ENCODE data around the gene TMEM125. TPM values are rescaled to one million over a fixed set of nuclear protein-coding genes. Genes with fewer than 3 reads are reported as not detected.

TMEM125 gene
- total RNA-seq, 1 donor = not detected

GRCh38 chr1:43304314-43304681 is 34.5 kb downstream of the TMEM125 start:
- no peak overlapping the region for H3K4me3 ChIP-seq (ENCODE audit: low read depth, low read length)
- no peak for TF ChIP-seq CTCF (IDR thresholded peaks at IDR 0.05; ENCODE audit: insufficient read depth, low read length)
- no peak for DNase-seq (ENCODE audit: low read depth)

- DNase-seq (ENCODE audit: low read depth) = no peak
- no peak overlapping the region for H3K4me3 ChIP-seq (ENCODE audit: low read depth, low read length)
- TF ChIP-seq CTCF (IDR thresholded peaks at IDR 0.05; ENCODE audit: insufficient read depth, low read length) = no peak
Observed at GRCh38 chr1:43304771-43305300, 35.1 kb downstream of the TMEM125 start.

- no peak for TF ChIP-seq CTCF (IDR thresholded peaks at IDR 0.05; ENCODE audit: insufficient read depth, low read length)
- no peak overlapping the region for H3K4me3 ChIP-seq (ENCODE audit: low read depth, low read length)
- no peak for DNase-seq (ENCODE audit: low read depth)
Observed at GRCh38 chr1:43305461-43305860, 35.7 kb downstream of the TMEM125 start.

GRCh38 chr1:43305926-43306687 is 36.3 kb downstream of the TMEM125 start:
- DNase-seq (ENCODE audit: low read depth) = no peak
- H3K4me3 ChIP-seq (ENCODE audit: low read depth, low read length) = no peak overlapping the region
- TF ChIP-seq CTCF (IDR thresholded peaks at IDR 0.05; ENCODE audit: insufficient read depth, low read length) = no peak

- no peak overlapping the region for H3K4me3 ChIP-seq (ENCODE audit: low read depth, low read length)
- DNase-seq (ENCODE audit: low read depth) = no peak
- TF ChIP-seq CTCF (IDR thresholded peaks at IDR 0.05; ENCODE audit: insufficient read depth, low read length) = no peak
Observed at GRCh38 chr1:43306688-43307457, 37.1 kb downstream of the TMEM125 start.

- DNase-seq (ENCODE audit: low read depth) = no peak
- H3K4me3 ChIP-seq (ENCODE audit: low read depth, low read length) = no peak overlapping the region
- no peak for TF ChIP-seq CTCF (IDR thresholded peaks at IDR 0.05; ENCODE audit: insufficient read depth, low read length)
Observed at GRCh38 chr1:43307458-43308158, 37.8 kb downstream of the TMEM125 start.
